Measurements from ENCODE around the gene RNF13.

RNF13 gene

GRCh38 chr3:149812606-149813366 lies at the start of gene RNF13:
Gene RNF13 (plus strand): TSS chr3:149813215. CDS start chr3:149846027, 32,812 bp downstream.
- peak; percentile 87 to 88 for DNase-seq

- DNase-seq, result no peak
These were observed 49.3 kb upstream of the RNF13 start for GRCh38 chr3:149763565-149764195.

- DNase-seq, result no peak
These were observed 48.7 kb upstream of the RNF13 start for GRCh38 chr3:149764302-149764701.

- peak; percentile 31 to 70 for DNase-seq
These were observed 47.2 kb upstream of the RNF13 start for GRCh38 chr3:149765762-149766334.

- no peak for DNase-seq
These were observed 45.3 kb upstream of the RNF13 start for GRCh38 chr3:149767720-149768119.

- DNase-seq, result no peak
These were observed 44.3 kb upstream of the RNF13 start for GRCh38 chr3:149768704-149769103.

GRCh38 chr3:149770246-149770645 lies 42.8 kb upstream of the RNF13 start:
- DNase-seq, result no peak

GRCh38 chr3:149771652-149772271 lies 41.3 kb upstream of the RNF13 start:
- peak; percentile 31 to 52 for DNase-seq

GRCh38 chr3:149772861-149773260 lies 40.2 kb upstream of the RNF13 start:
- no peak for DNase-seq

- DNase-seq, result no peak
These were observed 36.8 kb upstream of the RNF13 start for GRCh38 chr3:149776170-149776569.

GRCh38 chr3:149777414-149778214 lies 35.4 kb upstream of the RNF13 start:
- DNase-seq, result no peak

- peak; percentile 30 to 58 for DNase-seq
These were observed 31.8 kb upstream of the RNF13 start for GRCh38 chr3:149781211-149781610.

GRCh38 chr3:149781741-149782140 lies 31.3 kb upstream of the RNF13 start:
- no peak for DNase-seq

- peak; percentile 81 to 88 for DNase-seq
These were observed 29.4 kb upstream of the RNF13 start for GRCh38 chr3:149783576-149783975.

- no peak for DNase-seq
These were observed 28.8 kb upstream of the RNF13 start for GRCh38 chr3:149784064-149784704.

- DNase-seq, result no peak
These were observed 22.7 kb upstream of the RNF13 start for GRCh38 chr3:149790268-149790667.

GRCh38 chr3:149790698-149791097 lies 22.3 kb upstream of the RNF13 start:
- no peak for DNase-seq

GRCh38 chr3:149792452-149793270 lies 20.4 kb upstream of the RNF13 start, which contains the start of gene ANKUB1:
Gene ANKUB1 (minus strand): TSS chr3:149792554. CDS start chr3:149792366, 188 bp downstream.
- no peak for DNase-seq

GRCh38 chr3:149796026-149796425 lies 17.0 kb upstream of the RNF13 start:
- no peak for DNase-seq

- no peak for DNase-seq
These were observed 12.3 kb upstream of the RNF13 start for GRCh38 chr3:149800693-149801092.

- no peak for DNase-seq
These were observed 11.8 kb upstream of the RNF13 start for GRCh38 chr3:149801195-149801594.

All from Kasumi-1 (cell line).